BJ (cell line): Measurements from ENCODE around the gene ETS1. TPM values are rescaled to one million over a fixed set of nuclear protein-coding genes. Genes with fewer than 3 reads are reported as not detected.
"Not testable (repeated sequence)": the region's sequence is repeated elsewhere in the genome, so short reads cannot be mapped to it uniquely, and the experiment has no call there.

Experiments
- CTCF ChIA-PET: fragments of 350-600 bp; formaldehyde crosslinking; extraction: SDS; loops from one replicate; lab custom pipeline; 2021; ENCODE audit warnings: antibody characterized with exemption, inconsistent platforms; lab: Yijun Ruan, JAX
- POLR2A ChIA-PET: fragments of 300-600 bp; sonication (Branson Sonifier 250); formaldehyde crosslinking; extraction: SDS; loops from one replicate; lab custom pipeline; 2021; ENCODE audit warnings: antibody characterized with exemption; lab: Charles Lee
- DNase-seq: peaks from one replicate; pipeline ENCODE4 v3.0.0-alpha.2; 2011; ENCODE audit warnings: low read depth
- H3K27me3 ChIP-seq: 2 replicates; pipeline ENCODE4 v1.6.0; 2011; ENCODE audit warnings: low read length; ENCODE audit not compliant: control insufficient read depth, insufficient read depth
- H3K36me3 ChIP-seq: 2 replicates; pipeline ENCODE4 v1.5.1; 2011; ENCODE audit warnings: low read length; ENCODE audit not compliant: control insufficient read depth, insufficient read depth
- H3K4me3 ChIP-seq: 2 replicates; pipeline ENCODE4 v1.5.1; 2011; ENCODE audit warnings: low read depth, mild to moderate bottlenecking, control low read depth, low read length
- polyA plus RNA-seq: library from polyadenylated mRNA; depleted of rRNA; stranded (reverse); fragments of >200 nt; gene quantifications from 2 replicates; pipeline ENCODE4 v1.2.3, GENCODE V29; 2011
- TF ChIP-seq, protein P1 (sequence below): IDR thresholded peaks from 2 replicates; pipeline ENCODE4 v1.5.1; 2011; ENCODE audit warnings: low read depth, mild to moderate bottlenecking, control low read depth, inconsistent platforms, low read length, moderate library complexity; ENCODE audit not compliant: insufficient read depth

Gene ETS1
- polyA plus RNA-seq, 1 experiment, result 38.5 TPM

GRCh38 chr11:128450882-128451651 is 136.3 kb downstream of the ETS1 start:
- CTCF ChIA-PET, result no interaction called here
- Histone ChIP-seq H3K27me3 (no peaks in the 10 kb centered on the region), H3K36me3 (no peaks in the 10 kb centered on the region), H3K4me3 (no peak overlapping the region)
- TF ChIP-seq, protein P1, sequence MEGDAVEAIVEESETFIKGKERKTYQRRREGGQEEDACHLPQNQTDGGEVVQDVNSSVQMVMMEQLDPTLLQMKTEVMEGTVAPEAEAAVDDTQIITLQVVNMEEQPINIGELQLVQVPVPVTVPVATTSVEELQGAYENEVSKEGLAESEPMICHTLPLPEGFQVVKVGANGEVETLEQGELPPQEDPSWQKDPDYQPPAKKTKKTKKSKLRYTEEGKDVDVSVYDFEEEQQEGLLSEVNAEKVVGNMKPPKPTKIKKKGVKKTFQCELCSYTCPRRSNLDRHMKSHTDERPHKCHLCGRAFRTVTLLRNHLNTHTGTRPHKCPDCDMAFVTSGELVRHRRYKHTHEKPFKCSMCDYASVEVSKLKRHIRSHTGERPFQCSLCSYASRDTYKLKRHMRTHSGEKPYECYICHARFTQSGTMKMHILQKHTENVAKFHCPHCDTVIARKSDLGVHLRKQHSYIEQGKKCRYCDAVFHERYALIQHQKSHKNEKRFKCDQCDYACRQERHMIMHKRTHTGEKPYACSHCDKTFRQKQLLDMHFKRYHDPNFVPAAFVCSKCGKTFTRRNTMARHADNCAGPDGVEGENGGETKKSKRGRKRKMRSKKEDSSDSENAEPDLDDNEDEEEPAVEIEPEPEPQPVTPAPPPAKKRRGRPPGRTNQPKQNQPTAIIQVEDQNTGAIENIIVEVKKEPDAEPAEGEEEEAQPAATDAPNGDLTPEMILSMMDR, result no peak
- POLR2A ChIA-PET, result no interaction called here
- no peak for DNase-seq

GRCh38 chr11:128450425-128450824 is 136.9 kb downstream of the ETS1 start:
- CTCF ChIA-PET, result not testable (repeated sequence)

GRCh38 chr11:128448981-128449713 is 138.2 kb downstream of the ETS1 start:
- ChIA-PET POLR2A (no interaction called here), CTCF (interaction anchor here (0.7 kb wide), 1 partner anchor 17 kb away, joined by 3 read pairs; no protein-coding TSS in a partner anchor)
- Histone ChIP-seq H3K36me3 (no peaks in the 10 kb centered on the region), H3K27me3 (no peaks in the 10 kb centered on the region), H3K4me3 (no peak overlapping the region)
- TF ChIP-seq, protein P1, result no peak
- no peak for DNase-seq

More at GRCh38 chr11:128450425-128450824, 136.9 kb downstream of the ETS1 start:
- H3K4me3 ChIP-seq, H3K36me3 ChIP-seq, POLR2A ChIA-PET, DNase-seq, H3K27me3 ChIP-seq: not testable (repeated sequence)

- DNase-seq, result no peak
- POLR2A ChIA-PET, result no interaction called here
- TF ChIP-seq, protein P1, result no peak
- Histone ChIP-seq H3K27me3 (no peaks in the 10 kb centered on the region), H3K36me3 (no peaks in the 10 kb centered on the region), H3K4me3 (no peak overlapping the region)
- CTCF ChIA-PET, result no interaction called here
Measured at GRCh38 chr11:128448200-128448886, 139.0 kb downstream of the ETS1 start.

- H3K4me3 ChIP-seq, result no peak overlapping the region
- no peaks in the 10 kb centered on the region for H3K36me3 ChIP-seq
- DNase-seq, result no peak
- ChIA-PET POLR2A (no interaction called here), CTCF (no interaction called here)
- TF ChIP-seq, protein P1, result no peak
- no peaks in the 10 kb centered on the region for H3K27me3 ChIP-seq
Measured at GRCh38 chr11:128447233-128447632, 140.1 kb downstream of the ETS1 start.

DNA sequence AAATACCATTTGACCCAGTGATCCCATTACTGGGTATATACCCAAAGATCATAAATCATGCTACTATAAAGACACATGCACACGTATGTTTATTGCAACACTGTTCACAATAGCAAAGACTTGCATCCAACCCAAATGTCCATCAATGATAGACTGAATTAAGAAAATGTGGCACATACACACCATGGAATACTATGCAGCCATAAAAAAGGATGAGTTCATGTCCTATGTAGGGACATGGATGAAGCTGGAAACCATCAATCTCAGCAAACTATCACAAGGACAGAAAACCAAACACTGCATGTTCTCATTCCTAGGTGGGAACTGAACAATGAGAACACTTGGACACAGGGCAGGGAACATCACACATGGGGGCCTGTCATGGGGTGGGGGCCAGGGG is 141.4 kb downstream of the ETS1 start:
- H3K27me3 ChIP-seq, CTCF ChIA-PET, H3K36me3 ChIP-seq, POLR2A ChIA-PET, H3K4me3 ChIP-seq, DNase-seq: not testable (repeated sequence)
